ENCODE results near the gene ZNF280C.

DNA sequence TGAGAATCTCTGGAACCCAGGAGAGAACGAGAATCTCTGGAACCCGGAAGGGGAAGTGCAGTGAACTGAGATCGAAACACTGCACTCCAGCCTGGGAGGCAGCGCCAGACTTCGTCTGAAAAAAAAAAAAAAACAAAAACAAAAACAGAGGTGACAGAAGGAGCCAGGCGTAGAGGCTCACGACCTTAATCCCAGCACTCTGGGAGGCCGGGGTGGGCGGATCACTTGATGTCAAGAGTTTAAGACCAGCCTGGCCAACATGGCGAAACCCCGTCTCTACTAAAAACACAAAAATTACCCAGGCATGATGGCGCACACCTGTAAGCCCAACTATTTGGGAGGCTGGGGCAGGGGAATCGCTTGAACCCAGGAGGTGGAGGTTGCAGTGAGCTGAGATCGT lies 17.0 kb downstream of the ZNF280C start:
- TF ChIP-seq CTCF (IDR thresholded peaks at IDR 0.05) (no peak), POLR2A (IDR thresholded peaks at IDR 0.05) (no peak), EP300 (IDR thresholded peaks at IDR 0.05) (no peak)

All from tibial nerve (tissue), 4 donors.